Mesangial cell (primary cell): ENCODE results near the gene LENG9. TPM values are rescaled to one million over a fixed set of nuclear protein-coding genes. Genes with fewer than 3 reads are reported as not detected.

Experiments
- total RNA-seq: library from RNA; depleted of rRNA; stranded (reverse); fragments of >200 nt; gene quantifications from 2 replicates; pipeline ENCODE4 v1.2.3, GENCODE V29; 2015

LENG9 gene
- 1.8 and 8.7 TPM in 2 replicates for total RNA-seq

DNA sequence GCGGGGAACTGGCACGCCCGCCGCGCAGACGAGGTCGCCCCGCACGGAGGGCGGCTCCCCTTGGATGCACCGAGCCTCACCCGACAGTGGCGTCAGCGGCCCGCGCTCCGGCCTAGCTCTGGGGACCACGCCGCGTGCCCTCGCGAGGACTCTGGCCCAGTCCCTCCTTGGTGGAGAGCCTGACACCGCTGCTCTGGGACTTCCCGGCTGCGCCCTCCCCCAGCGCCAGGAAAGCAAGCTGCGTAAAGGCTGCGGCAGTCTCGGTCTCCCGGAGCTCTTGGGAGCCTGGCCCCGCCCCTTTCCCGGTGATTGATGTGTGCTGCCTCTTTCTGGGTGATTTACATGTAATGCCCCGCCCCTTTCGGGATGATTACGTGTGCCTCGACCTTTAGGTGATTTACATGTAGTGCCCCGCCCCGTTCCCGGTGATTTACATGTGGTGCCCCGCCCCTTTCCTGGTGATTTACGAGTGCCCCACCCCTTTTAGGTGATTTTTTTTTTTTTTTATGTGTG, at the start of gene LENG9:
LENG9 (minus strand) TSS at position 248 of the 513 bp plus-strand sequence. CDS start 252 bp downstream, outside the sequence.

DNA sequence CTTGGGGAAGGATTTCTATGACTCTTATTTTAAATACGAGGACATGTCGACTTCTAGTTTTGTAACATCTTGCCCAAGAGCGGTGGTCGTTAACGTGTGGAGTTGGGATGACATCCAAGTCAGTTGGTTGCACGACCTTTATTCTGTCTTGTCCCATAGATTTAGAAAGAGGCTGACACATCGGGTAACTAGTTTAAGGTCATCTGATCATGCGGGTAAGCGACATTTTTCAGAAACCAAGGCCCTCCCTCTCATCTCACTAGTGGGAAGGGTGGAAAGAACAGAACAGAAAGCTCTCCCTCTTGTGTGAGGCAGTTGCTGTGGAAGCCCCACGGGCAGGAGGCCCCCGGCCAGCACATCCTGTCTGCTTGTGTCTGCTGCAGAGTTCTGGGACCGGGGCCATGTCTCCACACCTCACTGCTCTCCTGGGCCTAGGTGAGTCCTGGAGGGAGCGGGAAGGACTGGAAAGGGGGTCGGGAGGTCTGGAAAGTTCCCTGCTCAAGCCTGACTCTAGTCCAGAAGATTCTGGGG, 39.0 kb upstream of the LENG9 start, which contains the start of gene LAIR2:
LAIR2 (plus strand) TSS at position 314 of the 531 bp plus-strand sequence; CDS start at position 402, 88 bp downstream.

DNA sequence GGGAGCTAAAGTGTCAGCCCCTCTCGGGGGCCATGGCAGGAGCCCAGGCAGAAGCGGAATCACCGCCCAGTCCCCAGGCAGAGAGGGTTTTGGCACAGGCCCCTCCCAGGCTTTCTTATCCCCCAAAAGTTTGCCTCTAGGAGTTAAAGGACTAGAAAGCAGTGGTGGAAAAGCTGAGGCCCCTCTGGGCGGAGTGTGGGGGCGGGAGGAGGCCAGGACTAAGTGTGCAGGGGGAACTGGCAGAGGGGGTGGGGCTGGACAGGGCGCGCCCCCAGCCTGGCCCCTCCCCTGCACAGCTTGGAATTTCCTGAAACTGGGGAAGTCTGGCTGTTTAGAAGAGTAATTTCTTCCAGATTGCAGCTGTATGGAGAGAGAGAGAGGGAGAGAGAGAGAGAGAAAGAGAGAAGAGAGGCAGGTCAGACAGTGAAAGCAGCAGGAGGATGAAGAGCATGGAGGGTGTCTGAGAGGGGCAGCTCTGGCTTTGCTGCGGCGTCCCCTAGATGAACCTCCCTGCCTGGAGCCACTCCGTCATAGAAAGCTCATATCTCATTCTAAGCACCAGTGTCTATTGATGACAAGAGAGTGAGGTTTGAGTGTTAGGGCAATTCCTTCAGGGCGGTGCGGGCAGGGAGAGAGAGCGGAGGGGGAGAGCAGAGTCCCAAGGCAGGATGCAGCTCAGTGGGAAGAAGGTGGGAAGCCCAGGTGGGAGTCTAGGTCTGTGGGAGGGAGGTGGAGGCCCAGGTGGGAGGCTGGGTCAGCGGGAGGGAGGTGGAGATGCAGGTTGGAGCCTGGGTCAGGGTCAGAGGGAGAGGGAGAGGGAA, 9.7 kb upstream of the LENG9 start, which contains the start of gene CDC42EP5:
CDC42EP5 (minus strand) TSS at position 226 of the 821 bp plus-strand sequence. CDS start 7,749 bp downstream, outside the sequence.

DNA sequence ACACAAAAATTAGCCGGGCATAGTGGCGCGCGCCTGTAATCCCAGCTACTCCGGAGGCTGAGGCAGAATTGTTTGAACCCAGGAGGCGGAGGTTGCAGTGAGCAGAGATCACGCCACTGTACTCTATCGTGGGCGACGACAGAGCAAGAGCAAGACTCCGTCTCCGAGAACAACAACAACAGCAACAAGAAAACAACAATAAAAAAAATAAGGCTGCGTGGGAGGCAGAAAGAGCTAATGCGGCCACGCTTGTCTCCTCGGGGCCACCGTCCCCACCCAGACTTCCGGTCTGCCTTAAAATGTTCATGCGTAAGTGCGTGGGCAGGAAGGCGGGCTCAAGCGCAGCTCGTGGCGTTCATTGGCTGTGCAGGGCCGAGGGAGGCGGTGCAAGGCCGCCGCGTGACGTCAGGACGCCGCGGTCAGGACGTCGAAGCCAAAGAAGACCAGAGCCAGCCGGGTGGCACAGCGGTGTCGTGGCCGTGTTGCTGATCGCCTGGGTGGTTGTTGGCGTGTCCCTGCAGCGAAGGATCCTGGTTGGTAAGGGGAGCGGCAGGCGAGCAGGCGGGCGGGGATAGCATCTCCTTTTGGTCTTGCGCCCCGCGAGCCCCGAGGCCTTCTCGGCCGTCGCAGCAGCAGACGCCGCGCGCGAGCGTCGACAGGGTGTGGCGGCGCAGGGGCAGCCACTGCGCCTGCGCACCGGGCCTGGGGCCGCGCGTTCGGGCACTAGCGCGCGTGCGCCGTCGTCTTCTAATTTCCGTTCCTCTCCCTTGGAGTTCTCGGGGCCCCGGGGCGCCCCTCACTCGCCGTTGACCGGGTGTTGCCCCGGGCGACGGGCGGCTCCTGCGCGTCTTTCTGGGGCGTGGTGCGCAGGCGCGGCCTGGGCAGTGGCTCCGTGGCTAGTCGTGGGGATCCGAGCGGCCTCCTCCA, 14.5 kb downstream of the LENG9 start, which contains the start of gene LENG8:
LENG8 (plus strand) TSS at position 426 of the 927 bp plus-strand sequence. CDS start 2,146 bp downstream, outside the sequence.

DNA sequence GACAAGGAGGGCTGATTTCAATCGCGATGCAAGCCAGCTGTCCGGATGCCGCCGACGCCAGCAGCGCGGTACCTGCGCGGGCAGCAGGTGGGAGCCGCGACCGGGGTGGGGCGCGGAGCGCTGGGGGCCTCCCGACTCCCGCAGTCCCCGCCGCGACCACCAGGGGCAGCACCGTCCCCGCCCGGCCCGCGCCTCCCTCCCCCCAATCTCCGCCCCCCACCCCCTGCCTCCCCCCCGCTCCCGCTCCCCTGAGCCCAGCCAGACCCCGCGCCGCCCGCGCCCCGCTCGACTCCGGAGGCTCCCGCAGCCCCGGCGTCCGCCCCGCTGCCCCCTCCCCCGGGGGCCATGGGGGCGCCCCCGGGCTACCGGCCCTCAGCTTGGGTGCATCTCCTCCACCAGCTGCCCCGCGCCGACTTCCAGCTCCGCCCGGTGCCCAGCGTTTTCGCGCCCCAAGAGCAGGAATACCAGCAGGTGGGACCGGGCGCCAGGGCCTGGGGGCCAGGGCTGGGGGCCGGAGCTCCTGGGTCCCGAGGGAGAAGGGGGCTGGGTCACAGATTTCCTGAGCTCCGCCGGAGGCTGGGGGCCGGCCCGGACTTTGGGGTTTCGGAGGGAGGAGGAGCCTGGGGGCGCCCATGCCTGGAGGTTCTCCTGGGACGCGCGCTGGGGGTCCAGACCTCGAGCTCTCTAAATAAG, 48.2 kb downstream of the LENG9 start, which contains the start of gene TTYH1:
TTYH1 (plus strand) TSS at position 257 of the 693 bp plus-strand sequence; CDS start at position 346, 89 bp downstream.

Other genes starting within 250 kb of the LENG9 start
- gene LILRB3, start 240.8 kb downstream of the LENG9 start, total RNA-seq, result 1.1 TPM in 1 of 2 replicates, not detected in the other
- not detected in 2 replicates for gene LILRA6, start 221.0 kb downstream of the LENG9 start, total RNA-seq
- gene LILRB5, start 206.5 kb downstream of the LENG9 start, total RNA-seq, result not detected in 2 replicates
- not detected in 2 replicates for gene LILRB2, start 182.7 kb downstream of the LENG9 start, total RNA-seq
- gene LILRA5, start 150.6 kb downstream of the LENG9 start, total RNA-seq, result not detected in 2 replicates
- not detected in 2 replicates for gene LILRA4, start 124.6 kb downstream of the LENG9 start, total RNA-seq
- gene LAIR1, start 98.8 kb downstream of the LENG9 start, total RNA-seq, result not detected in 2 replicates
- not detected in 2 replicates for gene TTYH1, start 48.3 kb downstream of the LENG9 start, total RNA-seq
- 37.6 and 56.8 TPM in 2 replicates for gene LENG8, start 14.6 kb downstream of the LENG9 start, total RNA-seq
- gene CDC42EP5, start 9.5 kb upstream of the LENG9 start, total RNA-seq, result 2.4 and 11.5 TPM in 2 replicates
- gene LAIR2, start 39.1 kb upstream of the LENG9 start, total RNA-seq, result not detected in 2 replicates
- not detected in 2 replicates for gene LILRA2, start 110.0 kb upstream of the LENG9 start, total RNA-seq
- not detected in 2 replicates for gene LILRA1, start 129.9 kb upstream of the LENG9 start, total RNA-seq
- not detected in 2 replicates for gene LILRB1, start 166.7 kb upstream of the LENG9 start, total RNA-seq
- gene LILRB4, start 199.2 kb upstream of the LENG9 start, total RNA-seq, result not detected in 2 replicates